GM12878 (cell line): ENCODE results near the gene GIT1.

Experiments used
- EZH2 ChIP-seq: IDR thresholded peaks from 2 replicates; pipeline ENCODE4 v1.6.1; 2012; ENCODE audit warnings: low read depth, mild to moderate bottlenecking, control low read depth, inconsistent platforms, low read length, borderline replicate concordance; ENCODE audit not compliant: control insufficient read depth
- FOXM1 ChIP-seq: IDR thresholded peaks from 2 replicates; pipeline ENCODE4 v1.6.1; 2012; ENCODE audit warnings: low read depth, mild to moderate bottlenecking, inconsistent platforms, low read length, moderate library complexity
- HDAC6 ChIP-seq: fragments of 200-600 bp; sonication (generic); IDR thresholded peaks from one replicate; pipeline ENCODE4 v1.8.0; 2017; ENCODE audit warnings: antibody characterized with exemption; ENCODE audit not compliant: unreplicated experiment
- HDGF ChIP-seq: fragments of 450-650 bp; IDR thresholded peaks from 2 replicates; pipeline ENCODE4 v1.6.1; 2016; ENCODE audit warnings: antibody characterized with exemption
- JUNB ChIP-seq: IDR thresholded peaks from 2 replicates; pipeline ENCODE4 v1.6.1; 2016; ENCODE audit warnings: antibody characterized with exemption, mild to moderate bottlenecking
- MXI1 ChIP-seq: fragments of 150-350 bp; IDR thresholded peaks from 2 replicates; pipeline ENCODE4 v1.6.1; 2011; ENCODE audit warnings: low read depth, mild to moderate bottlenecking, inconsistent platforms, low read length, improper control_type of control experiment
- NR2F1 ChIP-seq: fragments of 450-650 bp; conservative IDR thresholded peaks from 2 replicates; pipeline ENCODE4 v1.6.1; 2017; ENCODE audit warnings: mild to moderate bottlenecking
- POLR2A ChIP-seq: IDR thresholded peaks from 2 replicates; pipeline ENCODE4 v1.6.1; 2011; ENCODE audit warnings: low read depth, mild to moderate bottlenecking, low read length
- POLR2AphosphoS5 ChIP-seq: IDR thresholded peaks from 2 replicates; pipeline ENCODE4 v1.6.1; 2011; ENCODE audit warnings: mild to moderate bottlenecking, low read length, inconsistent platforms
- TBL1XR1 ChIP-seq: IDR thresholded peaks from 2 replicates; pipeline ENCODE4 v1.6.1; 2012; ENCODE audit warnings: low read depth, low read length, improper control_type of control experiment
- ZSCAN29 ChIP-seq: fragments of 450-650 bp; IDR thresholded peaks from 2 replicates; pipeline ENCODE4 v1.6.1; 2017; ENCODE audit warnings: mild to moderate bottlenecking, moderate library complexity
- TF ChIP-seq, protein P1 (sequence below), 3 experiments: IDR thresholded peaks in 2 of 3; conservative IDR thresholded peaks in 1 of 3; 2 replicates each; pipeline ENCODE4 v1.5.1; 2011; ENCODE audit warnings: low read depth in 3 of 3, low read length in 3 of 3, mild to moderate bottlenecking in 3 of 3, control low read depth in 2 of 3, moderate library complexity in 2 of 3, inconsistent platforms in 1 of 3, mixed read lengths in 1 of 3; ENCODE audit not compliant: control insufficient read depth in 2 of 3, insufficient read depth in 1 of 3; ENCODE audit errors: extremely low read depth in 1 of 3
- TF ChIP-seq, protein P2 (sequence below): fragments of 450-650 bp; IDR thresholded peaks from 2 replicates; pipeline ENCODE4 v1.6.1; 2017; ENCODE audit warnings: mild to moderate bottlenecking

DNA sequence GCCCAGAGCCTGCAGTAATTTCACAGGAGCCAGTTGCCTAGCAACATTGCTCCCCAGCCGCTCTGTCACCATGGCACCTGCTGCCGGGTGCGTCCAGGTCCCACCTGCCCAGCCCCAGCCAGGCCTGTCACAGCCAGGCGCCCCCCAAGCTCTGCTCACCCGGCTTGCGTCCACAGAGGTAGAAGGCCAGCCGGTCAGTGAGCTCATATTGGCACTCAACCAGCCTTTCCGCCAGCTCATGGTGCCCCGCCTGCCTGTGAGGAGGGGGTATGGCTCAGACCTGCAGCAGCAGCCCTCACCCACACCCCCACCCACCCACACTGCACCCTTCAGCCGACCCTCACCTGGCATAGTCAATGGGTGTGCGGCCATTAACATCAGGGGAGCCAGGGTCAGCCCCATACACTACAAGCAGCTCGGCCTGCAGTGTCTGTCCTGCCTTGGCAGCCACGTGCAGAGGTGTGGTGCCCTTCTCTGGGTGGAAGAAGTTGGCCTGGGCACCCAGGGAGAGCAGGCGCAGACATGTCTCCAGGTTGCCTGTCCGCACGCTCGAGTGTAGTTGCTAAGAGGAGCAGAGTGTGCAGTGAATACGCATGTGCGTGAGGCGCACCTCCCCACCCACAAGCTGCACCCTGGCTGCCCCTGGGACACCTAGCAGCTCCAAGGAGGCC, 7.7 kb downstream of the GIT1 start:
- TF ChIP-seq, protein P1, sequence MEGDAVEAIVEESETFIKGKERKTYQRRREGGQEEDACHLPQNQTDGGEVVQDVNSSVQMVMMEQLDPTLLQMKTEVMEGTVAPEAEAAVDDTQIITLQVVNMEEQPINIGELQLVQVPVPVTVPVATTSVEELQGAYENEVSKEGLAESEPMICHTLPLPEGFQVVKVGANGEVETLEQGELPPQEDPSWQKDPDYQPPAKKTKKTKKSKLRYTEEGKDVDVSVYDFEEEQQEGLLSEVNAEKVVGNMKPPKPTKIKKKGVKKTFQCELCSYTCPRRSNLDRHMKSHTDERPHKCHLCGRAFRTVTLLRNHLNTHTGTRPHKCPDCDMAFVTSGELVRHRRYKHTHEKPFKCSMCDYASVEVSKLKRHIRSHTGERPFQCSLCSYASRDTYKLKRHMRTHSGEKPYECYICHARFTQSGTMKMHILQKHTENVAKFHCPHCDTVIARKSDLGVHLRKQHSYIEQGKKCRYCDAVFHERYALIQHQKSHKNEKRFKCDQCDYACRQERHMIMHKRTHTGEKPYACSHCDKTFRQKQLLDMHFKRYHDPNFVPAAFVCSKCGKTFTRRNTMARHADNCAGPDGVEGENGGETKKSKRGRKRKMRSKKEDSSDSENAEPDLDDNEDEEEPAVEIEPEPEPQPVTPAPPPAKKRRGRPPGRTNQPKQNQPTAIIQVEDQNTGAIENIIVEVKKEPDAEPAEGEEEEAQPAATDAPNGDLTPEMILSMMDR (IDR thresholded peaks at IDR 0.05 in 2 of 3, conservative IDR thresholded peaks at IDR 0.05 in 1 of 3; ENCODE audit: control insufficient read depth in 2 of 3, extremely low read depth in 1 of 3, insufficient read depth in 1 of 3, low read depth in 3 of 3, low read length in 3 of 3): no peak
- no peak for TF ChIP-seq EZH2
- TF ChIP-seq FOXM1: no peak
- TF ChIP-seq NR2F1: no peak
- TF ChIP-seq POLR2A: no peak
- TF ChIP-seq POLR2AphosphoS5: no peak
- no peak for TF ChIP-seq HDGF
- no peak for TF ChIP-seq JUNB
- no peak for TF ChIP-seq TBL1XR1
- no peak for TF ChIP-seq ZSCAN29
- TF ChIP-seq, protein P2, sequence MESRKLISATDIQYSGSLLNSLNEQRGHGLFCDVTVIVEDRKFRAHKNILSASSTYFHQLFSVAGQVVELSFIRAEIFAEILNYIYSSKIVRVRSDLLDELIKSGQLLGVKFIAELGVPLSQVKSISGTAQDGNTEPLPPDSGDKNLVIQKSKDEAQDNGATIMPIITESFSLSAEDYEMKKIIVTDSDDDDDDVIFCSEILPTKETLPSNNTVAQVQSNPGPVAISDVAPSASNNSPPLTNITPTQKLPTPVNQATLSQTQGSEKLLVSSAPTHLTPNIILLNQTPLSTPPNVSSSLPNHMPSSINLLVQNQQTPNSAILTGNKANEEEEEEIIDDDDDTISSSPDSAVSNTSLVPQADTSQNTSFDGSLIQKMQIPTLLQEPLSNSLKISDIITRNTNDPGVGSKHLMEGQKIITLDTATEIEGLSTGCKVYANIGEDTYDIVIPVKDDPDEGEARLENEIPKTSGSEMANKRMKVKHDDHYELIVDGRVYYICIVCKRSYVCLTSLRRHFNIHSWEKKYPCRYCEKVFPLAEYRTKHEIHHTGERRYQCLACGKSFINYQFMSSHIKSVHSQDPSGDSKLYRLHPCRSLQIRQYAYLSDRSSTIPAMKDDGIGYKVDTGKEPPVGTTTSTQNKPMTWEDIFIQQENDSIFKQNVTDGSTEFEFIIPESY: no peak
- no peak for TF ChIP-seq HDAC6
- no peak for TF ChIP-seq MXI1
